GM18526 (cell line): ENCODE data around the gene SLK.

Experiments
- POLR2A ChIP-seq: IDR thresholded peaks from 3 replicates; pipeline ENCODE4 v1.6.1; 2011; ENCODE audit not compliant: insufficient read length; ENCODE audit errors: extremely low read depth

SLK gene

DNA sequence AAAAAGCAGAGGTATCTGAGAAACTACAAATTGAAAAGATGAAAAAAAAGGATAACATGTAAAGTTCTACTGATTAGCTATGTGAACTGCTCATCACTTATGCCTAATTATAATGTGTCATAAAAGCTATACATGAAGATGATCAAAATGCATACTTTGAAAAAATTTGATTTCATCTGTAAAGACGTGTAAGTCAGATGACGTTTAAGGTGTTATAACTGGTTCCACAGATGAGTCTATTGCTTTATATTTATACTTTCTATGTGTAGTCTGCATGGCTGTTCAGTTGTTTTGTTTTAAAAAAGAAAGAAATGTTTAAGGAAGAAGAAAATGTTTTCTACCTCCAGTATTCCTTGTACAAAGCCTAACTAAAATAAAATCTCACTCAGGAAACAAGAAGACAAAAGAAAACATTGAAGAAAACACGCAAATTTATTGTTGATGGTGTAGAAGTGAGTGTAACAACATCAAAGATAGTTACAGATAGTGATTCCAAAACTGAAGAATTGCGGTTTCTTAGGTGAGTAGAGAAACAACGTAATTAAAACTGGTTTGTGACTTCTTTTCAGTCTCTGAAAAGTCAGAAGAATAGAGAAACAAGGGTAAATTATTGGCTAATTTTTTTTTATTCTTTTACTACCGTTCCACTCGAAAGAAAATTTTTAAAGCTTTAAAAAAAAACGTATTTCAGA is 38.4 kb downstream of the SLK start:
- no peak for TF ChIP-seq POLR2A

DNA sequence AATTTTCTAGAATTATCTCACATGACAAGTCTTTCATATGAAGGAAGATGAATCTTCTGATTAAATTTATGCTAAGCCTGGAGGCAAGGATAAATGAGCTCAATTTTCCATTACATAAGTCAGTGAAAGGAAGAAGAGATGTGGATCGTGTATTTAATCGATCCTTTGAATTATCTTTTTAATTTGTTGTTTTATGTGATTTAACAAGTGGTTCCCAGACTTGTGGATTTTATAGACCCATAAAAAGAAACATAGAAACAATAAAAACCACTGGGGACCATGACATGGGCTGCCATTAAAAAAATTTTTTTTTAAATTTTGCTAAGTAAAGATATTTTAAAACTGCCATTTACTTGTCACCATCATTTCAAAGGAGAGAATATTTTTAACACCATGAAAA is 45.0 kb downstream of the SLK start:
- TF ChIP-seq POLR2A = no peak

- no peak for TF ChIP-seq POLR2A
Measured at GRCh38 chr10:104013489-104013888, 46.5 kb downstream of the SLK start.

GRCh38 chr10:104014176-104014575 is 47.2 kb downstream of the SLK start:
- TF ChIP-seq POLR2A = no peak

DNA sequence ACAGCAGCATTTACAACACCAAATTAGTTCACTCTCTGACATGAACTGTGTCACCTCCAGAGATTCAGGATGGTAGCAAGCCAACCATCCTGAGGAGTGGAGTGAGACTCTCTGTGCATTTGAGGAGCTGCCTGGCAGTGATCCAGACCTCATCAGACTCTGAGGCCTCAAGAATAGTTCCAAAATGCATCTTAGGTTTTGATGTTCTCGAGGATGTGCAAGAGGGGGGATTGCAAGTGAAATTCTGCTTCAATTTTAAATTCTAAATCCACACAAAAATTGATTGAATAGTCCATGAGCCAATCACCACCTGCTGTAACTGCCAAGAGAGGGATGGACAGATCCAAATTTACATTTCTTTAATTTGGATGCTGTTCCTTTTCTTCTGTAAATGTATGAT is 49.7 kb downstream of the SLK start:
- TF ChIP-seq POLR2A = no peak

- no peak for TF ChIP-seq POLR2A
Measured at GRCh38 chr10:104018471-104018870, 51.5 kb downstream of the SLK start.

DNA sequence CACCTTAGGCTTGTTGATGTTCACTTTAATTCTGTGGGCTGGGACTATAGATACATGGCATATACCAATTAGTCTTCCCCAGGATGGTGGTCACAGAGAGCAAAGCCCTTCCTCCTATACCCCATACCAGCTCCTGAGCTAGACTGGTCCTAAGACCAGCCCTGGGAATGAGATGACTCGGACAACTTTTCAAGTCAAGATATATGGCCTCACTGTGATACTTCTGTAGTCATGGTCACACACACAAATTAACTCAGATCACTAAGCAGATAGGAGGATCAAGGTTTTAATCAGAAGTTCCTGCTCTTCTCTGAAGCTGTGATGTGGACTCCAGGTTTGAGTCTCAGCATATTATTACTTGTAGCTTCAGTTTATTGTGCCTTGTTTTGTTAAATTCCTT is 53.1 kb downstream of the SLK start:
- no peak for TF ChIP-seq POLR2A

DNA sequence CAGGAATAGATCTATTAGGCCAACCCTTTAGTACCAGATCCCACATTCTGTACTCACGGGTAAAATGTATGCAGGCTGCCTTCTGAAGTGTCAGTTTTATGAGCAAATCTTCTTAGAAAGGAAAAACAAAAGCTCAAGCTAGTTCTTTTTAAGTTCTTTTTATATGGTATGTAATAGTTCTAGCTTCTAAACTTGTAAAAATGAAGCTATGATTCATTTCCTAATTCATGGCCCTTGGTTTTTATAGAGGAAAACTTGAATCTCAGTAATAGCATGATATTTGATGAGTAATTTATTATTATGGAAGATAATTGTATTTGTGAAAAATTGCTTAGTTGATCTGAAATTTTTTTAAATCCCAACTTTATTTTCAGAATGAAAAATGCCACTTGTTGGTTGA is 54.3 kb downstream of the SLK start:
- no peak for TF ChIP-seq POLR2A

DNA sequence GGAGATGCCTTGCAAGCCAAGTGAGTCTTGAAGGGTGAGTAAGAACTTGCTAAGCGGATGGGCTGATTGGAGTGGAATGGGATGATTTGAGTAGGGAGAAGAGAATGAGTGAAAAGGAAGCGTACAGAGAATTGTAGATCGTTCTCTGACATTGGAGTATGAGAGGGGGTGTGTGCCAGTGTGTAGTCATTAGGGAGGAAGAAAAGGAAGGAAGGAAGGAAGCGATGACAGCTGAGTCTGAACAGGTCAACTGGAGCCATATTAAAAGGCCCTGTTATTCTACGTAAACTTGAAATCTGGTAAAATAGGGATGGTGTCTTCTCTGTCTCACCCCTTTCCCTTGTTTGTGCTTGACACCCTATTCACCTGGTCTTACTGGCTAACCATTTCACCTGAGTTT is 55.1 kb downstream of the SLK start:
- TF ChIP-seq POLR2A = no peak

DNA sequence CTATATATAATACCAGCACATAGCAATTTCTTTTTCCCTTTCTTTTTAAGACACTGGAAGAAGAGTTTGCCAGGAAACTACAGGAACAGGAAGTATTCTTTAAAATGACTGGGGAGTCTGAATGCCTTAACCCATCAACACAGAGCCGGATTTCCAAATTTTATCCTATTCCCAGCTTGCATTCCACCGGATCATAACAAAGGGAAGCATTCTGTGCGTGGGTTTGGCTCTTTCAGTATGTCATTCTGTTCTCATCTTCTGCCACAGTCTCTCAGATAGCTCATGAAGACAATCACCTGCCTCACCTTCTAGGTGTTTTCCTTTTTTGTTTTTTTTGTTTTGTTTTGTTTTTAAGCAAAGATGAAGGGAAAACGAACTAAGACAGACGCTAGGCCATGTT is 58.6 kb downstream of the SLK start:
- TF ChIP-seq POLR2A = no peak

GRCh38 chr10:104026762-104027161 is 59.8 kb downstream of the SLK start:
- no peak for TF ChIP-seq POLR2A

DNA sequence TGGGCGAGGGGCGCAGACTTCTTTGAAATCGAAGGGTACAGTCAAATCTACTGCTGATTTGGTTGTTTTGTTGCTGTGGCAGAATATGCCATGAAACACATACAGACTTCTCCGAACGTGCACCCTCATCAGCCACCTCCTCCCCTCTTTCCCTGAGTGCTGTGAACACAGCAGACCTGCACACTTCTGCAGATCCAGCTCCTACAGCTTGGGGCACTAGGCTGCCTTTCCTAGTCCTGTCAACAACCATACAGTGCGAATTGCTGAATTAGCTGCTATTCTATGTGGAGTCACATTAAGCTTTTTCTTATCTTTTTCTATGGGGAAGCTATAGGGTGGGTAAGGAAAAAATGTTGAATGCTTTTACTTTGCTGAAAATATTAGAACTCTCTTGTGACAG is 61.2 kb downstream of the SLK start:
- no peak for TF ChIP-seq POLR2A

- no peak for TF ChIP-seq POLR2A
Measured at GRCh38 chr10:104028823-104029520, 62.0 kb downstream of the SLK start.

- no peak for TF ChIP-seq POLR2A
Measured at GRCh38 chr10:104029521-104029860, 62.6 kb downstream of the SLK start.

DNA sequence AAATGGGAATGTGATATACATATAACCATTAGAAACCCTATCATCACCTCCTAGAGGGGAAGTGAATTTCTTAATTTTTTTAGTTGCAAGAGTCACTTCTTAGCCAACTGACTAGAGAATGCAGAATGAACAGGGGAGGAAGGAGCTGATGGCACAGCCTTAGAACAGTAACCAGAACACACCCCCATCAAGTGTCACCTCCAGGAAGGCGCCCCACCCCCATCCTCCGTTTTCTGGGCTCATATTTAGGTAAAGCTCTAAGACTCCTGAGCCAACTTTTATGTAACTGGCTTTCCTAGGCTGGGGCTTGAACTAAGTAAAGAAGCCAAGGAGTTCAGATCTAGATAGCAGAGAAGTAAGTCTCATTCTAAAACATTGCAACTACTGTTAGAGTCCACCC is 64.7 kb downstream of the SLK start:
- no peak for TF ChIP-seq POLR2A

DNA sequence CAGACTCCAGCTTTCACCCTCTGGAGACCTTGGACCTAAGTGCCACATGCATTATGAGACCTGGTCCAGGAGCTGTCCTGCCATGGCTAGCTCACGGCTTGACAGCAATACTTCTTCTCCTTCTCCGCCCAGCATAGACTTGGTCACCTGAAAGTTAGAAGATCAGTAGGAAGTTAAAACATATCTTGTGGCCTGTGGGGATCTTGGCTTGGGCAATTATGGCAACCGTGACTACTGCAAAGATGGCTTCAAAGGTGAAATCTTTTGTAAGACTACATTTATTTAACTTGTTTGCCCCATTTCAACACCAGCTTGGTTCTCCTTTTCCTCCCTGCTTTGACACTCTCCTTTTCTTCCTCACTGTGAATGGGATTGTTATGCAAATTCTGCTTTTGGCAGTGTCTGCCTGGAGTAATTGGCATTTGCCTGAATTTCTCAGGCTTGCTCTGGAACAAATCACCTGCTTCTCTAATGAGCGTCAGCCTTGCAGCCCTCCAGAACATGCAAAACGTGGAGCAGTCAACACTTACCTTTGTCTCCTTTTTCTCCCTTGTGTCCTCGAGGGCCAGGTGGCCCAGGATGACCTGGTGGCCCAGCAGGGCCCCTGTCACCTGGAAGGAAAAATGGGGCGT is 65.3 kb downstream of the SLK start:
- no peak for TF ChIP-seq POLR2A
